ENCODE results near the gene FOXI2.

DNA sequence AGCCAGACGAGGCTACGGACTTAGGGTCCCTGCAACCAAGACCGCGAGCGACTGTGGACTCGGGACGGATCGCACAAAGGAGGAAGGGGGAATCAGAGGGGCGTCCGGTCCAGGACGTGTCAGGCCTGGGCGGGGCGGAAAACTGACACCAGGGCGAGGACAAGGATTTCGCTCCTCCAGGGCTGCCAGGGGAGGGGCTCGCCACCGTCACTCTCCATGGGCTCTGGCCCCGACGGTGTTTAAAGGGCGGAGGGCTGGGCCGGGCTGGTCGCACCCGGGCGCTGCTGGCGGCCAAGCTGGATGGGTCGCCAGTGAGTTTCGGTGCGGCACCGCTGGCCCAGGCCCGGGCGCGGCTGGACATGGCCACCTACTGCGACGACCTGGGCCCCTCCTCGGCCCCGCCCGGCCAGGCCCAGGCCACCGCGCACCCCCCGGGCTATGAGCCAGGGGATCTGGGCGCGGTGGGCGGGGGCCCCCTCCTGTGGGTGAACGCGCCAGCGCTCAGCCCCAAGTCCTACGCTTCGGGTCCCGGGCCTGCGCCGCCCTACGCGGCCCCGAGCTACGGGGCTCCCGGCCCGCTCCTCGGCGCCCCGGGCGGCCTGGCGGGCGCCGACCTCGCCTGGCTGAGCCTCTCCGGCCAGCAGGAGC, at the start of gene FOXI2:
- TF ChIP-seq, protein P1, sequence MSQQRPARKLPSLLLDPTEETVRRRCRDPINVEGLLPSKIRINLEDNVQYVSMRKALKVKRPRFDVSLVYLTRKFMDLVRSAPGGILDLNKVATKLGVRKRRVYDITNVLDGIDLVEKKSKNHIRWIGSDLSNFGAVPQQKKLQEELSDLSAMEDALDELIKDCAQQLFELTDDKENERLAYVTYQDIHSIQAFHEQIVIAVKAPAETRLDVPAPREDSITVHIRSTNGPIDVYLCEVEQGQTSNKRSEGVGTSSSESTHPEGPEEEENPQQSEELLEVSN (IDR thresholded peaks at IDR 0.05; ENCODE audit: borderline replicate concordance in 1 of 2, extremely low read depth in 1 of 2, insufficient read depth in 1 of 2, insufficient read length in 1 of 2, low read depth in 1 of 2, low read length in 1 of 2, poor library complexity in 1 of 2, severe bottlenecking in 1 of 2) = no peak
- TF ChIP-seq RBM22 (IDR thresholded peaks at IDR 0.05; ENCODE audit: low read depth, low read length, poor library complexity, severe bottlenecking) (no peak), POLR2A (conservative IDR thresholded peaks at IDR 0.05) (no peak), TARDBP (IDR thresholded peaks at IDR 0.05) (no peak), PCBP1 (IDR thresholded peaks at IDR 0.05; ENCODE audit: low read depth, low read length, poor library complexity, severe bottlenecking) (no peak), BRCA1 (IDR thresholded peaks at IDR 0.05) (no peak), BRCA1 (CRISPR knock-in tag; IDR thresholded peaks at IDR 0.05) (no peak), KLF10 (CRISPR knock-in tag; IDR thresholded peaks at IDR 0.05) (no peak), FOXJ2 (tag; IDR thresholded peaks at IDR 0.05) (no peak), FOXM1 (IDR thresholded peaks at IDR 0.05; ENCODE audit: low read depth) (no peak), FOXM1 (CRISPR knock-in tag; IDR thresholded peaks at IDR 0.05; ENCODE audit: low read depth) (no peak), YY1 (IDR thresholded peaks at IDR 0.05; ENCODE audit: borderline replicate concordance in 1 of 3, control insufficient read depth in 1 of 3, extremely low read depth in 1 of 3, insufficient read depth in 3 of 3, insufficient read length in 1 of 3, insufficient replicate concordance in 2 of 3, low read depth in 1 of 3, low read length in 2 of 3) (no peak)
- TF ChIP-seq, protein P2, sequence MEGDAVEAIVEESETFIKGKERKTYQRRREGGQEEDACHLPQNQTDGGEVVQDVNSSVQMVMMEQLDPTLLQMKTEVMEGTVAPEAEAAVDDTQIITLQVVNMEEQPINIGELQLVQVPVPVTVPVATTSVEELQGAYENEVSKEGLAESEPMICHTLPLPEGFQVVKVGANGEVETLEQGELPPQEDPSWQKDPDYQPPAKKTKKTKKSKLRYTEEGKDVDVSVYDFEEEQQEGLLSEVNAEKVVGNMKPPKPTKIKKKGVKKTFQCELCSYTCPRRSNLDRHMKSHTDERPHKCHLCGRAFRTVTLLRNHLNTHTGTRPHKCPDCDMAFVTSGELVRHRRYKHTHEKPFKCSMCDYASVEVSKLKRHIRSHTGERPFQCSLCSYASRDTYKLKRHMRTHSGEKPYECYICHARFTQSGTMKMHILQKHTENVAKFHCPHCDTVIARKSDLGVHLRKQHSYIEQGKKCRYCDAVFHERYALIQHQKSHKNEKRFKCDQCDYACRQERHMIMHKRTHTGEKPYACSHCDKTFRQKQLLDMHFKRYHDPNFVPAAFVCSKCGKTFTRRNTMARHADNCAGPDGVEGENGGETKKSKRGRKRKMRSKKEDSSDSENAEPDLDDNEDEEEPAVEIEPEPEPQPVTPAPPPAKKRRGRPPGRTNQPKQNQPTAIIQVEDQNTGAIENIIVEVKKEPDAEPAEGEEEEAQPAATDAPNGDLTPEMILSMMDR (IDR thresholded peaks at IDR 0.05 in 2 of 3, conservative IDR thresholded peaks at IDR 0.05 in 1 of 3; ENCODE audit: insufficient read depth in 2 of 3, low read depth in 1 of 3, low read length in 3 of 3) = no peak
- TF ChIP-seq, protein P3, sequence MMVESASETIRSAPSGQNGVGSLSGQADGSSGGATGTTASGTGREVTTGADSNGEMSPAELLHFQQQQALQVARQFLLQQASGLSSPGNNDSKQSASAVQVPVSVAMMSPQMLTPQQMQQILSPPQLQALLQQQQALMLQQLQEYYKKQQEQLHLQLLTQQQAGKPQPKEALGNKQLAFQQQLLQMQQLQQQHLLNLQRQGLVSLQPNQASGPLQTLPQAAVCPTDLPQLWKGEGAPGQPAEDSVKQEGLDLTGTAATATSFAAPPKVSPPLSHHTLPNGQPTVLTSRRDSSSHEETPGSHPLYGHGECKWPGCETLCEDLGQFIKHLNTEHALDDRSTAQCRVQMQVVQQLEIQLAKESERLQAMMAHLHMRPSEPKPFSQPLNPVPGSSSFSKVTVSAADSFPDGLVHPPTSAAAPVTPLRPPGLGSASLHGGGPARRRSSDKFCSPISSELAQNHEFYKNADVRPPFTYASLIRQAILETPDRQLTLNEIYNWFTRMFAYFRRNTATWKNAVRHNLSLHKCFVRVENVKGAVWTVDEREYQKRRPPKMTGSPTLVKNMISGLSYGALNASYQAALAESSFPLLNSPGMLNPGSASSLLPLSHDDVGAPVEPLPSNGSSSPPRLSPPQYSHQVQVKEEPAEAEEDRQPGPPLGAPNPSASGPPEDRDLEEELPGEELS (CRISPR knock-in tag; IDR thresholded peaks at IDR 0.05; ENCODE audit: borderline replicate concordance) = no peak

Data from K562 (cell line).